Esophagus squamous epithelium (tissue), 5 donors: ENCODE results near the gene PJVK. TPM values are rescaled to one million over a fixed set of nuclear protein-coding genes. Genes with fewer than 3 reads are reported as not detected.

Experiments
- DNase-seq: peaks from one replicate; lab custom pipeline; 2025; lab: John Stamatoyannopoulos, UW
- H3K27ac ChIP-seq, 4 donors: fragments of 200-600 bp; sonication (generic); one replicate each; pipeline ENCODE4 v1.5.1; 2016 to 2019; ENCODE audit warnings: mild to moderate bottlenecking in 1 of 4
- H3K27me3 ChIP-seq, 4 donors: fragments of 200-600 bp; sonication (generic); 1 replicate in 3 of 4; 2 replicates in 1 of 4; pipeline versions ENCODE4 v1.5.1 to v1.6.0; 2017 to 2021; ENCODE audit warnings: antibody characterized with exemption in 1 of 4
- H3K36me3 ChIP-seq, 3 donors: fragments of 200-600 bp; sonication (generic); one replicate each; pipeline ENCODE4 v1.5.1; 2016 to 2019
- H3K4me1 ChIP-seq, 3 donors: fragments of 200-600 bp; sonication (generic); one replicate each; pipeline ENCODE4 v1.5.1; 2017 to 2019
- H3K4me3 ChIP-seq, 4 donors: fragments of 200-600 bp; sonication (generic); 1 replicate in 3 of 4; 2 replicates in 1 of 4; pipeline ENCODE4 v1.5.1; 2016 to 2019; ENCODE audit warnings: mild to moderate bottlenecking in 2 of 4, moderate library complexity in 1 of 4
- H3K9me3 ChIP-seq, 3 donors: fragments of 200-600 bp; sonication (generic); one replicate each; pipeline ENCODE4 v1.5.1; 2016 to 2019
- POLR2A ChIP-seq, 4 donors: fragments of 450-650 bp; IDR thresholded peaks; one replicate each; pipeline ENCODE4 v1.6.1; 2017; ENCODE audit warnings: antibody characterized with exemption in 4 of 4, mild to moderate bottlenecking in 4 of 4, moderate library complexity in 3 of 4
- WGBS, 2 donors: methylation state at CpG; one replicate each; pipeline ENCODE4 v1.1.5; 2018; 5-methylcytosine and 5-hydroxymethylcytosine counted together
- intact Hi-C: fragments of 100-400 bp; cut with DNase I; formaldehyde crosslinking; loops from one replicate; pipeline ENCODE4 v1.15.0; 2022
- total RNA-seq, 4 donors: library from RNA; depleted of rRNA; stranded (reverse); fragments of >200 nt; gene quantifications; one replicate each; pipeline ENCODE4 v1.1.0, GENCODE V29; 2016
- TF ChIP-seq, protein P1 (sequence below), 6 experiments: fragments of 450-650 bp in 4 of 6; fragments of 200-600 bp in 2 of 6; sonication (generic) in 2 of 6; IDR thresholded peaks; one replicate each; pipeline ENCODE4 v1.5.1; 2016 to 2019; ENCODE audit warnings: antibody characterized with exemption in 6 of 6, mild to moderate bottlenecking in 4 of 6, moderate library complexity in 4 of 6
- donor health status: DM: yes; HTN: yes; CAD: no.

Gene PJVK
- total RNA-seq, 4 donors from 2014 or later: 0.35 to 3.4 (median 1.1) TPM; not detected in 1

DNA sequence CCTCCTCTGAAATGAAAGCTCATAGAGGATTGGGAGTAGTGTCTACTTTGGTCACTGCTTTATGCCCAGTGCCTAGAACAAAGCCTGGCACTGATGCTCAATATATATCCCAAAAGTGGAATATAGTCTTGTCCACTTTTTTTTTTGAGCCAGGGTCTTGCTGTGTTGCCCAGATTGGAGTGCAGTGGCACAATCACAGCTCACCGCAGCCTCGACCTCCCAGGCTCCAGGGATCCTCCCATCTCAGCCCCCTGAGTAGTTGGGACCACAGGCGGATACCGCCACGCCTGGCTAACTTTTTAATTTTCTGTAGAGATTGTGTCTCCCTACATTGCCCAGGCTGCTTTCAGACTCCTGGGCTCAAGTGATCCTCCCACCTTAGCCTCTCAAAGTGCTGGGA is 23.4 kb downstream of the PJVK start:
- H3K27ac ChIP-seq: no peak overlapping the region
- H3K36me3 ChIP-seq: no peaks in the 10 kb centered on the region
- WGBS, 2 donors: 88 to 91% methylated on average over 4 to 5 of the region's 5 CpGs
- peaks cover under 1 to 30% (median 11%) of the 10 kb centered on the region in 3 donors for H3K4me1 ChIP-seq
- no peaks in the 10 kb centered on the region for H3K27me3 ChIP-seq
- no peak for TF ChIP-seq POLR2A (IDR thresholded peaks at IDR 0.05)
- TF ChIP-seq, protein P1, sequence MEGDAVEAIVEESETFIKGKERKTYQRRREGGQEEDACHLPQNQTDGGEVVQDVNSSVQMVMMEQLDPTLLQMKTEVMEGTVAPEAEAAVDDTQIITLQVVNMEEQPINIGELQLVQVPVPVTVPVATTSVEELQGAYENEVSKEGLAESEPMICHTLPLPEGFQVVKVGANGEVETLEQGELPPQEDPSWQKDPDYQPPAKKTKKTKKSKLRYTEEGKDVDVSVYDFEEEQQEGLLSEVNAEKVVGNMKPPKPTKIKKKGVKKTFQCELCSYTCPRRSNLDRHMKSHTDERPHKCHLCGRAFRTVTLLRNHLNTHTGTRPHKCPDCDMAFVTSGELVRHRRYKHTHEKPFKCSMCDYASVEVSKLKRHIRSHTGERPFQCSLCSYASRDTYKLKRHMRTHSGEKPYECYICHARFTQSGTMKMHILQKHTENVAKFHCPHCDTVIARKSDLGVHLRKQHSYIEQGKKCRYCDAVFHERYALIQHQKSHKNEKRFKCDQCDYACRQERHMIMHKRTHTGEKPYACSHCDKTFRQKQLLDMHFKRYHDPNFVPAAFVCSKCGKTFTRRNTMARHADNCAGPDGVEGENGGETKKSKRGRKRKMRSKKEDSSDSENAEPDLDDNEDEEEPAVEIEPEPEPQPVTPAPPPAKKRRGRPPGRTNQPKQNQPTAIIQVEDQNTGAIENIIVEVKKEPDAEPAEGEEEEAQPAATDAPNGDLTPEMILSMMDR (IDR thresholded peaks at IDR 0.05): no peak
- H3K4me3 ChIP-seq: no peak overlapping the region
- intact Hi-C loops: no loop called here
- no peaks in the 10 kb centered on the region for H3K9me3 ChIP-seq
- no peak for DNase-seq

DNA sequence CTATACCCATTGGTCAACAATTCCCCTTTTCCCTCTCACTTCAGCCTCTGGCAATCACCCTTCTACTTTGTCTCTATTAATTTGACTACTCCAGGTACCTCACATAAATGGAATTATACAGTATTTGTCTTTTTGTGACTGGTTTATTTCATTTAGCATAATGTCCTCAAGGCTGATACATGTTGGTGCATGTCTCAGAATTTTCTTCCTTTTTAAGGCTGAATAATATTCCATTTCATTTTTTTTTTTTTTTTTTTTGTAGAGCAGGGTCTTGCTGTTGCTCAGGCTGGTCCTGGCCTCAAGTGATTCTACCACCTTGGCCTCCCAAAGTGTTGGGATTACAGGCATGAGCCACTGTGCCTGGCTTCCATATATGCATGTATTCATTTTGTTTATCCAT is 25.3 kb downstream of the PJVK start:
- DNase-seq: no peak
- Histone ChIP-seq H3K27ac (no peak overlapping the region), H3K4me3 (no peak overlapping the region), H3K36me3 (no peaks in the 10 kb centered on the region), H3K9me3 (no peaks in the 10 kb centered on the region), H3K27me3 (no peaks in the 10 kb centered on the region), H3K4me1 (peaks cover 9 to 43% (median 19%) of the 10 kb centered on the region in 3 donors)
- intact Hi-C loops: no loop called here
- TF ChIP-seq POLR2A (IDR thresholded peaks at IDR 0.05): no peak
- TF ChIP-seq, protein P1 (IDR thresholded peaks at IDR 0.05): no peak

DNA sequence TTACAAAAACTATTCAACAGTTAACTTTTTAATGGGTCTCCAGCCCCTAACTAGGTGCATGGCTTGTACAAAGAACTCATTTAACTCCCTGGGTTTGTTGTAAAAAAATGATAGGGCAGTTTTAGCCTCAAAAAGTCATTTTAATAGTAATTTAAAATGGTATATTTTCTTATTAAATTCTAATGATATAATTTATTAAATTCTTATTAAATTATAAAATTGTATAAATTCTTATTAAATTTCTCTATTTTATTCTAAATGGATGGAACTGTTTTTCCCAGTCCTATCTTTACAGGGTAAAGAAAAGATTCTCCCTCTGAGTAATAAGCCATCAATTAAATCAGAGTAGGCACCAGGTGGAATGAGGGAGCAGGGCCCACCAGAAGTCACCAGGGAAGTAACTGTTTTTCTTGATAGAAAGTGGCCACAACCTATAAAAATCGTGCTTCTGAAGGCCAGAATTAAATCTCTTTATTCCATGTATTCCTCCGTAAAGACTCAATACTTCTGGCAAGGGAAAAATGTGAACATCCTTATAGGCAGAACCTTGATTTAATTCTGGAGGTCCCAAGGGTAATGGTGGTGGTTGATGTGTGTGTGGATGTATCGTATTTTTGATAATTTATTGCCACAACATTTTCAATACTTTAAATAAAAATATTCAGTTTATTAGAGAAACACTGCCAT is 26.4 kb downstream of the PJVK start:
- no peaks in the 10 kb centered on the region for H3K9me3 ChIP-seq
- TF ChIP-seq, protein P1 (IDR thresholded peaks at IDR 0.05): no peak
- no peak for TF ChIP-seq POLR2A (IDR thresholded peaks at IDR 0.05)
- 8 to 20% methylated on average over 3 of the region's 3 CpGs for WGBS, 2 donors
- H3K27me3 ChIP-seq: no peaks in the 10 kb centered on the region
- peak overlapping the region; percentile 88 to 97 (median 94) for H3K27ac ChIP-seq
- H3K4me3 ChIP-seq: peak overlapping the region; percentile 44 to 83 (median 69)
- intact Hi-C loops: no loop called here
- H3K4me1 ChIP-seq: peaks cover 12 to 54% (median 30%) of the 10 kb centered on the region in 3 donors
- H3K36me3 ChIP-seq: no peaks in the 10 kb centered on the region
- DNase-seq: no peak

DNA sequence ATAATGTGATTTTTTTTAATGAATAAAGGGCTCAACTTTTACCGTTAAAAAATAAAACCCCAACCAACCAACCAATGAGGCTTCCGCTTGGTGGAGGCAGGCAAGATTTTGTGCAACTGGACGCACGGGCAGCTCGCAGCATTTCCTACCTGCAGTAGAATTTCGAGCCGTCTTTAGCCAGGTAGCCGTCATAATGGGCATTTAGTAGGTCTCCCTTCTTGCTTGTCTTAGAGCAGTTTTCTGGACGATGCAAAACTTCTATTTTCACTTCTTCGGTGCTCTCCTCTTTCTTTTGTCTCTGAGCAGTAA is 26.9 kb downstream of the PJVK start:
- Histone ChIP-seq H3K4me3 (peak overlapping the region; percentile 44 to 83 (median 69)), H3K27me3 (no peaks in the 10 kb centered on the region), H3K9me3 (no peaks in the 10 kb centered on the region), H3K27ac (peak overlapping the region; percentile 88 to 97 (median 94)), H3K4me1 (peaks cover 12 to 59% (median 34%) of the 10 kb centered on the region in 3 donors), H3K36me3 (no peaks in the 10 kb centered on the region)
- no peak for DNase-seq
- 0% methylated on average over 10 of the region's 10 CpGs for WGBS, 2 donors
- intact Hi-C loops: no loop called here
- no peak for TF ChIP-seq POLR2A (IDR thresholded peaks at IDR 0.05)
- TF ChIP-seq, protein P1 (IDR thresholded peaks at IDR 0.05): no peak

DNA sequence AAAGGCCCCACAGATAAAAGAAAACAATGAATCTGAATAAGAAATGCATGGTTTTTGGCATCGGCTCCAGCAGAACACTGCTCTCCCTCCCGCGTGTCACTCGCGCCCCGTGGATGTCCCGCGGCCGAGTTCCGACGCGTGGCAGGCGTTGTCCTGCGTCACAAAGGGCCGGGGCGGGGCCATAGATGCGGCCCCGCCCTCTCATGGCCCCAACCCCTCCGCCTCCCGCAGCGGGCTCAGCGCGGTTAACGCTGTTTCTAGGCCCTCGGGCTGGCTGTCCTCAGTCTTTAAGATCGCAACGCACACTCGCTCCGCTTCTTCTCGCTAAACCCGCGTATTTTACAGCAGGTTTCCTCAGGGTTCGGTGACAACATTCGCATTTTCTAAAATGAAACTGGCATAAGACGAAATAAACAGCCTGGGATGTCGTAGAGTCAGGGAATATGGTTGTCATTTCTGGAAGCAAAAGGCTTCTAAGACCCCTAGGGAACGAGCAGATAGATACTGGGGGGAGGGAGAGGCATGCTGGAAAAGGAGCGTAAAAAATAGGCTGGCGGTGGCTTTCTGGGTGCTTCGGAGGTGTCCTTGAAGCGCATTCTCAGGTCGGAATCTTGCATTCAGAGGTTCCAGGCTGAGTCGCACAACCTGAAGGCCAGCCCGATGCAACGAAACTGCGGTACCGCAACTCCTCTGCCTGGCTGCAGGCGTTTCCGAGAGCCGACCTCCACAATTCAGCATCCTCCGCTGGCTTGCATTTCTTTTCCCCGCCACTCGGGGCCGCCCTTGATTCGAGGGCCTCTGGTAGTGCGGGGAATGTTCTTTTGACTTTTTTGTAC is 27.5 kb downstream of the PJVK start, which contains the start of gene FKBP7:
FKBP7 (minus strand) TSS at position 162 of the 836 bp plus-strand sequence; CDS start at position 61, 101 bp downstream.
- peak in 2 of 4 donors; percentile 65 to 74 for TF ChIP-seq POLR2A (IDR thresholded peaks at IDR 0.05)
- TF ChIP-seq, protein P1 (IDR thresholded peaks at IDR 0.05): peak; percentile 62 to 77 (median 68)
- intact Hi-C loops: no loop called here
- 1% methylated on average over 29 to 30 of the region's 56 CpGs for WGBS, 2 donors
- no peaks in the 10 kb centered on the region for H3K27me3 ChIP-seq
- DNase-seq: peak; percentile 39
- H3K36me3 ChIP-seq: no peaks in the 10 kb centered on the region
- H3K27ac ChIP-seq: peak within 1 kb of the TSS; percentile 88 to 97 (median 94)
- no peaks in the 10 kb centered on the region for H3K9me3 ChIP-seq
- H3K4me3 ChIP-seq: peak within 1 kb of the TSS; percentile 44 to 83 (median 69)
- peaks cover 12 to 62% (median 38%) of the 10 kb centered on the region in 3 donors for H3K4me1 ChIP-seq
